Stomach (tissue), 19 donors: ENCODE data around the gene TMEM120A. TPM values are rescaled to one million over a fixed set of nuclear protein-coding genes. Genes with fewer than 3 reads are reported as not detected.
A peak's percentile ranks its signal among the peaks of the same experiment; 100 is the strongest.

Source experiments
- DNase-seq, 2 donors: peaks; one replicate each; pipeline versions ENCODE4 v3.0.0 to v3.0.0-alpha.2; 2013 to 2019
- H3K27ac ChIP-seq, 5 donors: fragments of 200-600 bp in 4 of 5; sonication (generic) in 4 of 5; one replicate each; pipeline ENCODE4 v1.5.1; 2013 to 2019; ENCODE audit warnings: mild to moderate bottlenecking in 1 of 5, moderate library complexity in 1 of 5
- H3K27me3 ChIP-seq, 3 donors: fragments of 200-600 bp; sonication (generic); one replicate each; pipeline ENCODE4 v1.5.1; 2017 to 2019; ENCODE audit warnings: mixed run types in 1 of 3
- H3K36me3 ChIP-seq, 4 donors: fragments of 200-600 bp; sonication (generic); 1 replicate in 3 of 4; 2 replicates in 1 of 4; pipeline ENCODE4 v1.5.1; 2016 to 2019
- H3K4me1 ChIP-seq, 4 donors: fragments of 200-600 bp; sonication (generic); one replicate each; pipeline ENCODE4 v1.5.1; 2016 to 2019
- H3K4me3 ChIP-seq, 4 donors: fragments of 200-600 bp; sonication (generic) in 3 of 4; one replicate each; pipeline ENCODE4 v1.5.1; 2016 to 2019; ENCODE audit warnings: mild to moderate bottlenecking in 1 of 4
- H3K9me3 ChIP-seq, 4 donors: fragments of 200-600 bp; sonication (generic); one replicate each; pipeline ENCODE4 v1.5.1; 2016 to 2019
- EP300 ChIP-seq: sonication (generic); formaldehyde crosslinking; IDR thresholded peaks from one replicate; pipeline ENCODE4 v1.6.1; 2017; ENCODE audit warnings: antibody characterized with exemption
- POLR2A ChIP-seq, 4 donors: fragments of 450-650 bp; IDR thresholded peaks; one replicate each; pipeline ENCODE4 v1.6.1; 2016; ENCODE audit warnings: antibody characterized with exemption in 4 of 4, control low read depth in 2 of 4, mild to moderate bottlenecking in 1 of 4, moderate library complexity in 1 of 4
- POLR2AphosphoS5 ChIP-seq, 3 donors: sonication (generic); formaldehyde crosslinking; IDR thresholded peaks; one replicate each; pipeline ENCODE4 v1.6.1; 2016; ENCODE audit warnings: antibody characterized with exemption in 3 of 3
- WGBS, 5 donors: extraction: QIAGEN DNeasy Blood & Tissue Kit in 3 of 5; methylation state at CpG; one replicate each; pipeline versions ENCODE4 v1.1.5 to v1.1.7; 2013 to 2018; 5-methylcytosine and 5-hydroxymethylcytosine counted together
- intact Hi-C: fragments of 100-400 bp; cut with DNase I; formaldehyde crosslinking; loops from one replicate; pipeline ENCODE4 v1.15.1; 2023; ENCODE audit warnings: low total_unique reads
- long read RNA-seq, 10 donors: transcript quantifications; one replicate each; lab custom pipeline, GENCODE V29; 2026
- polyA plus RNA-seq, 3 donors: library from polyadenylated mRNA; stranded (reverse); fragments of 200-250 nt; gene quantifications; one replicate each; pipeline ENCODE4 v1.2.3, GENCODE V29; 2013
- total RNA-seq, 5 donors: library from RNA; depleted of rRNA; stranded (reverse); fragments of >200 nt; gene quantifications; one replicate each; pipeline versions ENCODE4 v1.1.0 to v1.2.3, GENCODE V29; 2014 to 2016
- TF ChIP-seq, protein P1 (sequence below), 7 experiments: fragments of 450-650 bp in 4 of 7; fragments of 200-600 bp in 3 of 7; sonication (generic) in 3 of 7; IDR thresholded peaks; one replicate each; pipeline ENCODE4 v1.5.1; 2016 to 2019; ENCODE audit warnings: antibody characterized with exemption in 7 of 7, control low read depth in 2 of 7, mild to moderate bottlenecking in 1 of 7
- donor health status: healthy with polysubstance abuse.
- donor health status: Bipolar disorder and iron deficiency.
- donor health status: healthy.

The TMEM120A gene
- total RNA-seq (10 to 100 TPM in 4 of 5 donors, 1 to 10 TPM in 1; 4.1 to 75.3 (median 24.2) TPM), polyA plus RNA-seq (10 to 100 TPM; 53.6 to 78.6 (median 68.3) TPM)
- long read RNA-seq, donor 1, partial matches to known transcripts = 0 of 3 reads
- long read RNA-seq, donor 1, other reads (novel, unspliced or antisense) = 0 of 3 reads
- long read RNA-seq, donor 2, transcript TMEM120A-214 (12 exons, 1,456 nt) = major isoform, 6 of 10 reads
- long read RNA-seq, donor 2, partial matches to known transcripts = 0 of 10 reads
- long read RNA-seq, donor 2, other reads (novel, unspliced or antisense) = 0 of 10 reads
- long read RNA-seq, donor 3, partial matches to known transcripts = 0 of 3 reads
- long read RNA-seq, donor 3, other reads (novel, unspliced or antisense) = 0 of 3 reads
- long read RNA-seq, donor 4, partial matches to known transcripts = 0 of 1 reads
- long read RNA-seq, donor 4, other reads (novel, unspliced or antisense) = 0 of 1 reads
- long read RNA-seq, donor 5, transcript TMEM120A-214 (12 exons, 1,456 nt) = major isoform, 5 of 13 reads
- long read RNA-seq, donor 5, partial matches to known transcripts = 6 of 13 reads
- long read RNA-seq, donor 5, other reads (novel, unspliced or antisense) = 0 of 13 reads
- long read RNA-seq, donor 6, transcript TMEM120A-214 (12 exons, 1,456 nt) = major isoform, 13 of 18 reads
- long read RNA-seq, donor 6, partial matches to known transcripts = 0 of 18 reads
- long read RNA-seq, donor 6, other reads (novel, unspliced or antisense) = 0 of 18 reads
- long read RNA-seq, donor 7, transcript TMEM120A-214 (12 exons, 1,456 nt) = major isoform, 12 of 22 reads
- long read RNA-seq, donor 7, partial matches to known transcripts = 8 of 22 reads
- long read RNA-seq, donor 7, other reads (novel, unspliced or antisense) = 0 of 22 reads
- long read RNA-seq, donor 8, partial matches to known transcripts = 0 of 5 reads
- long read RNA-seq, donor 8, other reads (novel, unspliced or antisense) = 0 of 5 reads
- long read RNA-seq, donor 9, partial matches to known transcripts = 0 of 3 reads
- long read RNA-seq, donor 9, other reads (novel, unspliced or antisense) = 0 of 3 reads
- long read RNA-seq, donor 10, partial matches to known transcripts = 0 of 4 reads
- long read RNA-seq, donor 10, other reads (novel, unspliced or antisense) = 0 of 4 reads

DNA sequence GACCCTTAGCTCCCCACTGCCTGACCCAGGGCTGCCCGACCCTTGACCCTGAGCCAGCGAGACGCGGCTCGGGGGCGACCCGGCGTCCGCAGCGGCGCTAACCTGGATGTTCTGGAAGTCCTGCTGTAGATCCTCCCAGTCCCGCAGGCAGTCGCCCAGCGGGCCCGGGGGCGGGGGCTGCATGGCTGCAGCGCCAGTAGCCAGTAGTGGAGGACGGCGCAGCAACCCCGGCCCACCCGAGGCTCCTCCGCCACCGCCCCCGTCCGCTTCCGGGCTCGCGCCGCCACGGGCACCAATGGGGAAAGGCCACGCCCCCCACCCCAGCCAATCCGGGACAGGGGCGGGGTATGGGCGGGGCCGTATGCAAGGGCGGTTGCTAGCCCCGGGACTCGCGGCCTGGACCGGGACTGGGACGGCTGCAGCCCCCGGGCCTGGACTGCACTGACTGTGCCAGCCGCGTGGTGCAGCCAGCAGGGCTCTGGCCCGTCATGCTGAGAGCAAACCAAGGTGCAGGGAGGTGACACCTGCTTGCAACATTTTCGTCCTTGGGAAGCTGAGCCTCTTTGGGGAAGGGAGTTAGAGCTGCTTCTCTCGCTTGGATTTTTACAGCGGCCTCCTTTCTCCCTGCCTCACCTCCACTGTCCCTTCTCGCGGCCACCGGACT, at the start of gene TMEM120A:
Gene TMEM120A, minus strand, starts transcription at position 208 of the 664 bp plus-strand sequence. Its CDS starts 25 bp downstream, at position 183.
- intact Hi-C loops = no loop called here
- peaks cover 27 to 53% (median 35%) of the 10 kb centered on the region in 4 donors for H3K4me1 ChIP-seq
- peak within 1 kb of the TSS; percentile 79 to 94 (median 91) for H3K4me3 ChIP-seq
- H3K9me3 ChIP-seq = no peaks in the 10 kb centered on the region
- H3K36me3 ChIP-seq = peaks cover 6 to 24% (median 16%) of the 10 kb centered on the region in 4 donors
- H3K27ac ChIP-seq = peak within 1 kb of the TSS; percentile 95 to 98 (median 97)
- TF ChIP-seq EP300 (no peak), POLR2AphosphoS5 (IDR thresholded peaks at IDR 0.05) (peak; percentile 71 to 92 (median 84)), POLR2A (IDR thresholded peaks at IDR 0.05) (peak in 2 of 4 donors; percentile 6 to 75)
- TF ChIP-seq, protein P1, sequence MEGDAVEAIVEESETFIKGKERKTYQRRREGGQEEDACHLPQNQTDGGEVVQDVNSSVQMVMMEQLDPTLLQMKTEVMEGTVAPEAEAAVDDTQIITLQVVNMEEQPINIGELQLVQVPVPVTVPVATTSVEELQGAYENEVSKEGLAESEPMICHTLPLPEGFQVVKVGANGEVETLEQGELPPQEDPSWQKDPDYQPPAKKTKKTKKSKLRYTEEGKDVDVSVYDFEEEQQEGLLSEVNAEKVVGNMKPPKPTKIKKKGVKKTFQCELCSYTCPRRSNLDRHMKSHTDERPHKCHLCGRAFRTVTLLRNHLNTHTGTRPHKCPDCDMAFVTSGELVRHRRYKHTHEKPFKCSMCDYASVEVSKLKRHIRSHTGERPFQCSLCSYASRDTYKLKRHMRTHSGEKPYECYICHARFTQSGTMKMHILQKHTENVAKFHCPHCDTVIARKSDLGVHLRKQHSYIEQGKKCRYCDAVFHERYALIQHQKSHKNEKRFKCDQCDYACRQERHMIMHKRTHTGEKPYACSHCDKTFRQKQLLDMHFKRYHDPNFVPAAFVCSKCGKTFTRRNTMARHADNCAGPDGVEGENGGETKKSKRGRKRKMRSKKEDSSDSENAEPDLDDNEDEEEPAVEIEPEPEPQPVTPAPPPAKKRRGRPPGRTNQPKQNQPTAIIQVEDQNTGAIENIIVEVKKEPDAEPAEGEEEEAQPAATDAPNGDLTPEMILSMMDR (IDR thresholded peaks at IDR 0.05) = peak in 4 of 7 experiments; percentile 2 to 35 (median 16)
- DNase-seq = peak; percentile 98
- 1 to 11% (median 2%) methylated on average over 7 to 51 of the region's 51 CpGs for WGBS, 5 donors
- no peaks in the 10 kb centered on the region for H3K27me3 ChIP-seq

DNA sequence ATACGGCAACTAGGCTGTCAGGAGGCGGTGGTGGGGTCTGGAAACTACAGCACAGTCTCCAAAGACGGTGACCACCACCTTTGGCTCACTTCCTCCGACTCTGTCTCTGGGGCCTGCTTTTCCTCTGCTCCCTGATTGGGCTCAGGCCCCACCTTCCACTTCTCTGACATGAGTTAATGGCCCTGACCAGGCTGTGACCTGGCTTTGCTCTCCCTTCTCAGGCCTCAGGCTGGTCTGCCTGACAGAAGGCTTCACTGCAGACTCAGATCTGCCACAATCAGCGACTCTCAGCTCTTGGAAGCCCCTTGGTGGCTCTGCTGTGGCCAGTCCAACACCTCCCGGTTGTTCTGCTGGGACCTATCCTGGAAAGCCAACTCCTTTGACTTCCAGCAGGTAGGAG, 45.7 kb upstream of the TMEM120A start:
- intact Hi-C loops = no loop called here
- H3K27ac ChIP-seq = no peak overlapping the region
- H3K27me3 ChIP-seq = no peaks in the 10 kb centered on the region
- peaks cover 0 to 16% (median 8%) of the 10 kb centered on the region in 4 donors for H3K36me3 ChIP-seq
- peaks cover 1 to 20% (median 7%) of the 10 kb centered on the region in 4 donors for H3K4me1 ChIP-seq
- DNase-seq = no peak
- H3K9me3 ChIP-seq = no peaks in the 10 kb centered on the region
- WGBS, 5 donors = 94 to 98% (median 96%) methylated on average over 5 to 6 of the region's 6 CpGs
- no peak for TF ChIP-seq POLR2AphosphoS5 (IDR thresholded peaks at IDR 0.05)
- TF ChIP-seq POLR2A (IDR thresholded peaks at IDR 0.05) = no peak
- TF ChIP-seq EP300 = no peak
- TF ChIP-seq, protein P1 (IDR thresholded peaks at IDR 0.05) = no peak
- H3K4me3 ChIP-seq = no peak overlapping the region

DNA sequence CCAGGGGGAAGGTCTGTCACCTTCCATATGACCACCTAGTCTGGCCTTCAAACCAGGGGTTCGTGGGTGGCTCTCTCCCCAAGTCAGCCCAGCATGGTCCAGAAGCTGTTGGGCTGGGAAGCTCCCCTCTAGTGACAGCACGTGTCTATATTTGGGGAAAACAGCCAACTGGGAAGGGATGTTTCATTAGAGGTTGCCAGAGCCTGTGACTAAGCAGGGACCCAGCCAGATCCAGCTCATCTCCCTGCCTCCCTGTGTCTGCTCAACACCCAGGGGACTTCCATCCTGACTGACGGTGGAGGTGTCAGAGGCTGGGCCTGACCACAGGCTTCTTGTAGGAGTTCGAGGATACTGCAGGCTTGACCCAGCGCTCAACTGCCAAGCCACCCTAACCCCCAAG, 42.9 kb upstream of the TMEM120A start:
- TF ChIP-seq POLR2AphosphoS5 (IDR thresholded peaks at IDR 0.05) (no peak), EP300 (no peak), POLR2A (IDR thresholded peaks at IDR 0.05) (no peak)
- TF ChIP-seq, protein P1 (IDR thresholded peaks at IDR 0.05) = no peak
- 66 to 87% (median 79%) methylated on average over 3 to 5 of the region's 5 CpGs for WGBS, 5 donors
- Histone ChIP-seq H3K27me3 (no peaks in the 10 kb centered on the region), H3K27ac (no peak overlapping the region), H3K4me1 (no peaks in the 10 kb centered on the region), H3K4me3 (no peak overlapping the region), H3K9me3 (no peaks in the 10 kb centered on the region), H3K36me3 (peaks cover 0 to 16% (median 8%) of the 10 kb centered on the region in 4 donors)
- no peak for DNase-seq
- intact Hi-C loops = no loop called here
